Fibroblast of skin of left biceps (primary cell): Measurements from ENCODE around the gene EMILIN1.
"Not testable (repeated sequence)": the region's sequence is repeated elsewhere in the genome, so short reads cannot be mapped to it uniquely, and the experiment has no call there.

Source experiments
- DNase-seq, 2 experiments: peaks; one replicate each; pipeline ENCODE4 v3.0.0-alpha.2; 2013; ENCODE audit warnings: low read depth in 2 of 2

The EMILIN1 gene

GRCh38 chr2:27094353-27094984 lies 16.1 kb downstream of the EMILIN1 start:
- DNase-seq: no peak

GRCh38 chr2:27095427-27095744 lies 17.0 kb downstream of the EMILIN1 start:
- DNase-seq: no peak

- DNase-seq: no peak
Measured at GRCh38 chr2:27095745-27096651, 17.6 kb downstream of the EMILIN1 start.

- no peak for DNase-seq
Measured at GRCh38 chr2:27096748-27097297, 18.4 kb downstream of the EMILIN1 start.

GRCh38 chr2:27097341-27097740 lies 18.9 kb downstream of the EMILIN1 start:
- DNase-seq: no peak

GRCh38 chr2:27099334-27099955 lies 21.0 kb downstream of the EMILIN1 start:
- DNase-seq: no peak

GRCh38 chr2:27100036-27100435 lies 21.6 kb downstream of the EMILIN1 start:
- no peak for DNase-seq

- DNase-seq: no peak
Measured at GRCh38 chr2:27102329-27102728, 23.9 kb downstream of the EMILIN1 start.

GRCh38 chr2:27105981-27106380 lies 27.6 kb downstream of the EMILIN1 start:
- no peak for DNase-seq

GRCh38 chr2:27108221-27108620 lies 29.8 kb downstream of the EMILIN1 start:
- DNase-seq: no peak

GRCh38 chr2:27109083-27109482 lies 30.7 kb downstream of the EMILIN1 start:
- no peak for DNase-seq

GRCh38 chr2:27110603-27111352 lies 32.4 kb downstream of the EMILIN1 start:
- DNase-seq: not testable (repeated sequence)

- not testable (repeated sequence) for DNase-seq
Measured at GRCh38 chr2:27111392-27112078, 33.1 kb downstream of the EMILIN1 start.

GRCh38 chr2:27115519-27115918 lies 37.1 kb downstream of the EMILIN1 start:
- no peak for DNase-seq

GRCh38 chr2:27117995-27118524 lies 39.6 kb downstream of the EMILIN1 start:
- DNase-seq: no peak

- no peak for DNase-seq
Measured at GRCh38 chr2:27118525-27119329, 40.3 kb downstream of the EMILIN1 start, which contains the start of gene CGREF1. CGREF1 (minus strand) TSS chr2:27119128; CDS start chr2:27104366, 14,762 bp downstream.

- DNase-seq: not testable (repeated sequence)
Measured at GRCh38 chr2:27119330-27119670, 40.9 kb downstream of the EMILIN1 start.

- DNase-seq: no peak
Measured at GRCh38 chr2:27121906-27122305, 43.5 kb downstream of the EMILIN1 start.

- no peak for DNase-seq
Measured at GRCh38 chr2:27122791-27123190, 44.4 kb downstream of the EMILIN1 start.
